ENCODE data around the gene TWIST1.

Gene TWIST1

GRCh38 chr7:19117091-19117869 lies at the start of gene TWIST1:
Gene TWIST1 (minus strand): TSS chr7:19117636. CDS start chr7:19117321, 315 bp downstream.
- no peak for DNase-seq (ENCODE audit: low read depth in 1 of 2, low spot score in 1 of 2)

- no peak for DNase-seq (ENCODE audit: low read depth in 1 of 2, low spot score in 1 of 2)
Observed at GRCh38 chr7:19161671-19162070, 44.2 kb upstream of the TWIST1 start.

GRCh38 chr7:19146699-19147098 lies 29.3 kb upstream of the TWIST1 start:
- no peak for DNase-seq (ENCODE audit: low read depth in 1 of 2, low spot score in 1 of 2)

- no peak for DNase-seq (ENCODE audit: low read depth in 1 of 2, low spot score in 1 of 2)
Observed at GRCh38 chr7:19145434-19146115, 28.1 kb upstream of the TWIST1 start.

GRCh38 chr7:19144661-19145433 lies 27.4 kb upstream of the TWIST1 start, which contains the start of gene FERD3L:
Gene FERD3L (minus strand): TSS chr7:19145421. CDS start chr7:19145362, 59 bp downstream.
- no peak for DNase-seq (ENCODE audit: low read depth in 1 of 2, low spot score in 1 of 2)

GRCh38 chr7:19143881-19144574 lies 26.6 kb upstream of the TWIST1 start:
- no peak for DNase-seq (ENCODE audit: low read depth in 1 of 2, low spot score in 1 of 2)

- no peak for DNase-seq (ENCODE audit: low read depth in 1 of 2, low spot score in 1 of 2)
Observed at GRCh38 chr7:19139706-19140327, 22.4 kb upstream of the TWIST1 start.

- no peak for DNase-seq (ENCODE audit: low read depth in 1 of 2, low spot score in 1 of 2)
Observed at GRCh38 chr7:19133886-19134285, 16.4 kb upstream of the TWIST1 start.

- DNase-seq (ENCODE audit: low read depth in 1 of 2, low spot score in 1 of 2) = no peak
Observed at GRCh38 chr7:19133390-19133789, 16.0 kb upstream of the TWIST1 start.

GRCh38 chr7:19128856-19129255 lies 11.4 kb upstream of the TWIST1 start:
- DNase-seq (ENCODE audit: low read depth in 1 of 2, low spot score in 1 of 2) = no peak

- no peak for DNase-seq (ENCODE audit: low read depth in 1 of 2, low spot score in 1 of 2)
Observed at GRCh38 chr7:19121977-19122588, 4.6 kb upstream of the TWIST1 start.

GRCh38 chr7:19119870-19120486 lies 2.5 kb upstream of the TWIST1 start:
- DNase-seq (ENCODE audit: low read depth in 1 of 2, low spot score in 1 of 2) = no peak

- DNase-seq (ENCODE audit: low read depth in 1 of 2, low spot score in 1 of 2) = no peak
Observed at GRCh38 chr7:19119372-19119771, 1.9 kb upstream of the TWIST1 start.

GRCh38 chr7:19118636-19119371 lies 1.4 kb upstream of the TWIST1 start:
- DNase-seq (ENCODE audit: low read depth in 1 of 2, low spot score in 1 of 2) = no peak

- DNase-seq (ENCODE audit: low read depth in 1 of 2, low spot score in 1 of 2) = no peak
Observed at GRCh38 chr7:19117870-19118608, 603 bp upstream of the TWIST1 start.

GRCh38 chr7:19116121-19117090 lies 1.0 kb downstream of the TWIST1 start:
- no peak for DNase-seq (ENCODE audit: low read depth in 1 of 2, low spot score in 1 of 2)

GRCh38 chr7:19114551-19114855 lies 2.9 kb downstream of the TWIST1 start:
- DNase-seq (ENCODE audit: low read depth in 1 of 2, low spot score in 1 of 2) = no peak

All from activated CD4-positive, alpha-beta T cell treated with anti-CD3 and anti-CD28 coated beads, Interleukin-2, amount 50 U/mL, for 24 hours (primary cell).